Measurements from ENCODE around the gene AOPEP. TPM values are rescaled to one million over a fixed set of nuclear protein-coding genes. Genes with fewer than 3 reads are reported as not detected.
A peak's percentile ranks its signal among the peaks of the same experiment; 100 is the strongest.

AOPEP gene
- polyA plus RNA-seq, 2 of the 4 experiments (the other 2 are of a cell fraction) = 226 to 266 TPM

DNA sequence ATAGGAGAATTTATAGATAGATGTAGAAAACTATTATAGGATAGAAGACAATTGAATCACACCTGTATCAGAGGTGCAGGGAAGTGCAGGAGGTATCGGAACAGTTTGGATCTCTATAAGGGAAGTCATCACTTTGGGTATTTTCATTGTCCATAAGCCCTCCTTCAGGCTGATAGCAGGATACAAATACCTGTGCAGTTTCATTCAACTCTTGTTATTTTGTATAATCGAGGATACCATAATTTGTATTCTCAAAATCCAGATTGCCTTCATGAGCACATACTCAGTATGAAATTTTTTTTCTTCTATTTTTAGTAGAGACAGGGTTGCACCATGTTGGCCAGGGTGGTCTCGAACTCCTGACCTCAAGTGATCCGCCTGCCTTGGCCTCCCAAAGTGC is 289.1 kb downstream of the AOPEP start:
- Histone ChIP-seq H3K4me2 (peak overlapping the region; percentile 98), H3K27ac (peak overlapping the region; percentile 86 to 99; a peak in 5 of 6 replicates), H3K4me3 (no peak overlapping the region), H3K4me1 (peaks cover 99% of the 10 kb centered on the region), H3K9me3 (no peaks in the 10 kb centered on the region)
- 92% methylated on average over 4 of the region's 4 CpGs for WGBS (ENCODE audit: missing lambda C conversion rate)
- ChIA-PET CTCF (interaction anchor here (0.7 to 2.3 kb wide), 5 partner anchors 11 to 334 kb away, joined by 3 to 6 read pairs (median 3); no protein-coding TSS in a partner anchor), POLR2A (interaction anchor here (1.0 to 1.2 kb wide), 2 partner anchors 9 to 111 kb away, joined by 3 to 4 read pairs; no protein-coding TSS in a partner anchor)
- DNase-seq (ENCODE audit: low read depth in 1 of 2, low spot score in 1 of 2) (no peak), ATAC-seq (no peak), FAIRE-seq (no peak)
- TF ChIP-seq, protein P1, sequence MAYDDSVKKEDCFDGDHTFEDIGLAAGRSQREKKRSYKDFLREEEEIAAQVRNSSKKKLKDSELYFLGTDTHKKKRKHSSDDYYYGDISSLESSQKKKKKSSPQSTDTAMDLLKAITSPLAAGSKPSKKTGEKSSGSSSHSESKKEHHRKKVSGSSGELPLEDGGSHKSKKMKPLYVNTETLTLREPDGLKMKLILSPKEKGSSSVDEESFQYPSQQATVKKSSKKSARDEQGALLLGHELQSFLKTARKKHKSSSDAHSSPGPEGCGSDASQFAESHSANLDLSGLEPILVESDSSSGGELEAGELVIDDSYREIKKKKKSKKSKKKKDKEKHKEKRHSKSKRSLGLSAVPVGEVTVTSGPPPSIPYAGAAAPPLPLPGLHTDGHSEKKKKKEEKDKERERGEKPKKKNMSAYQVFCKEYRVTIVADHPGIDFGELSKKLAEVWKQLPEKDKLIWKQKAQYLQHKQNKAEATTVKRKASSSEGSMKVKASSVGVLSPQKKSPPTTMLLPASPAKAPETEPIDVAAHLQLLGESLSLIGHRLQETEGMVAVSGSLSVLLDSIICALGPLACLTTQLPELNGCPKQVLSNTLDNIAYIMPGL (CRISPR knock-in tag; IDR thresholded peaks at IDR 0.05; ENCODE audit: borderline replicate concordance) = peak; percentile 75
- TF ChIP-seq RARB (CRISPR knock-in tag; IDR thresholded peaks at IDR 0.05) (peak; percentile 84; the same call in 1 of the 2 replicates), EHF (CRISPR knock-in tag; IDR thresholded peaks at IDR 0.05) (no peak), TP53 (CRISPR knock-in tag; IDR thresholded peaks at IDR 0.05) (peak; percentile 96), TFCP2L1 (CRISPR knock-in tag; IDR thresholded peaks at IDR 0.05) (peak; percentile 93), ELK1 (IDR thresholded peaks at IDR 0.05; ENCODE audit: low read depth, low read length) (no peak), POLR2AphosphoS2 (conservative IDR thresholded peaks at IDR 0.05; ENCODE audit: low read length) (peak; percentile 28; the same call in 1 of the 2 replicates), SREBF2 (IDR thresholded peaks at IDR 0.05) (no peak), ZC3H11A (IDR thresholded peaks at IDR 0.05) (no peak), FOSB (CRISPR knock-in tag; IDR thresholded peaks at IDR 0.05) (peak; percentile 90), HOXA7 (CRISPR knock-in tag; IDR thresholded peaks at IDR 0.05) (peak; percentile 97)

- ATAC-seq (no peak), FAIRE-seq (no peak), DNase-seq (ENCODE audit: low read depth in 1 of 2, low spot score in 1 of 2) (no peak)
- ChIA-PET POLR2A (interaction anchor here (1.0 to 1.3 kb wide), 4 partner anchors 9 to 113 kb away, joined by 3 to 6 read pairs (median 4); no protein-coding TSS in a partner anchor), CTCF (interaction anchor here (2.3 kb wide), 1 partner anchor 336 kb away, joined by 6 read pairs; no protein-coding TSS in a partner anchor)
- H3K9me3 ChIP-seq = no peaks in the 10 kb centered on the region
- H3K27ac ChIP-seq = peak overlapping the region; percentile 86 to 99
- peak overlapping the region; percentile 74 for H3K4me2 ChIP-seq
- H3K4me3 ChIP-seq = peak overlapping the region; percentile 18; the same call in 1 of the 3 replicates
- TF ChIP-seq HOXA7 (CRISPR knock-in tag; IDR thresholded peaks at IDR 0.05) = peak; percentile 67
- TF ChIP-seq FOXS1 (CRISPR knock-in tag; IDR thresholded peaks at IDR 0.05) = no peak
- TF ChIP-seq MAFK (IDR thresholded peaks at IDR 0.05; ENCODE audit: partially characterized antibody) = no peak
- 0 out of 2 replicates have a peak, but pooled peaks have one; percentile 18 for TF ChIP-seq TFCP2L1 (CRISPR knock-in tag; IDR thresholded peaks at IDR 0.05)
- TF ChIP-seq PHF8 (IDR thresholded peaks at IDR 0.05; ENCODE audit: borderline replicate concordance, low read depth) = no peak
- 40% methylated on average over 1 of the region's 1 CpG for WGBS (ENCODE audit: missing lambda C conversion rate)
- H3K4me1 ChIP-seq = peaks cover 99% of the 10 kb centered on the region
Measured at GRCh38 chr9:95017062-95017461, 290.6 kb downstream of the AOPEP start.

DNA sequence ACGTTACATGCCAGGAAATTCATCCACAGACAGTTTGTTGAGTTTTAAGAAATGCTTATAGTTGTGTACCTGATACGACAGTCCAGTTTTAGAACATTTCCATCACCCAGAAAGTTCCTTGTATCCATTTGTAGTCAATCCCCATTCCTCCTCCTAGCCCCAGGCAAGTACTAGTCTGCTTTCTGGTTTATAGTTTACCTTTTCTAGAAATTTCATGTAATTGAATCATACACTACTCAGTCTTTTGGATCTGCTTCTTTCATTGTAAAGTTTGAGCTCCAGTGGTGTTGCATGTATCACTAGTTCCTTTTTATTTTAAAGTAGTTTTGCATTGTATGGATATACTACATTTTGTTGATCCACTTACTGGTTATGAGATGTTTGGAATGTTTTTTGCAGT is 291.2 kb downstream of the AOPEP start:
- POLR2A ChIA-PET = interaction anchor here (1.0 to 1.9 kb wide), 3 partner anchors 11 to 113 kb away, joined by 3 to 11 read pairs (median 4); no protein-coding TSS in a partner anchor
- DNase-seq (ENCODE audit: low read depth in 1 of 2, low spot score in 1 of 2) = no peak
- CTCF ChIA-PET = interaction anchor here (2.3 to 4.2 kb wide), 3 partner anchors 27 to 336 kb away, joined by 6 to 21 read pairs (median 15); no protein-coding TSS in a partner anchor
- Histone ChIP-seq H3K9me3 (no peaks in the 10 kb centered on the region), H3K27ac (peak overlapping the region; percentile 86 to 99), H3K4me3 (peak overlapping the region; percentile 18; the same call in 2 of the 3 replicates), H3K4me2 (peak overlapping the region; percentile 74), H3K4me1 (peaks cover 99% of the 10 kb centered on the region)
- 55% methylated on average over 2 of the region's 2 CpGs for WGBS (ENCODE audit: missing lambda C conversion rate)
- TF ChIP-seq ZC3H11A (IDR thresholded peaks at IDR 0.05) = no peak
- 0 out of 2 replicates have a peak, but pooled peaks have one; percentile 11 for TF ChIP-seq JUNB (IDR thresholded peaks at IDR 0.05)
- 0 out of 2 replicates have a peak, but pooled peaks have one; percentile 18 for TF ChIP-seq GATA3 (IDR thresholded peaks at IDR 0.05; ENCODE audit: borderline replicate concordance)
- no peak for TF ChIP-seq ELK1 (IDR thresholded peaks at IDR 0.05; ENCODE audit: low read depth, low read length)
- TF ChIP-seq HEYL (CRISPR knock-in tag; IDR thresholded peaks at IDR 0.05) = peak; percentile 63; the same call in 1 of the 2 replicates
- 0 out of 4 replicates have a peak, but pooled peaks of 1 of the 2 experiments have one; percentile 5 for TF ChIP-seq CEBPB (IDR thresholded peaks at IDR 0.05)
- TF ChIP-seq EP300 (IDR thresholded peaks at IDR 0.05) = 0 out of 5 replicates have a peak, but pooled peaks of 1 of the 2 experiments have one; percentile 28
- no peak for TF ChIP-seq HOXB13 (CRISPR knock-in tag; IDR thresholded peaks at IDR 0.05; ENCODE audit: low read depth)
- no peak for TF ChIP-seq TFCP2L1 (CRISPR knock-in tag; IDR thresholded peaks at IDR 0.05)
- peak; percentile 12 to 32; a peak in 3 of 6 replicates for ATAC-seq
- no peak for FAIRE-seq
